Thymus (tissue), 11 donors: Measurements from ENCODE around the gene CDC42. TPM values are rescaled to one million over a fixed set of nuclear protein-coding genes. Genes with fewer than 3 reads are reported as not detected.

ENCODE experiments used
- DNase-seq, 9 donors: peaks; one replicate each; pipeline ENCODE4 v3.0.0-alpha.2; 2013; ENCODE audit warnings: low spot score in 9 of 9, low read depth in 6 of 9, missing footprints in 1 of 9
- H3K27ac ChIP-seq, 2 donors: one replicate each; pipeline ENCODE4 v1.5.1; 2013; ENCODE audit warnings: control low read depth in 1 of 2, low read depth in 1 of 2, low read length in 1 of 2, mild to moderate bottlenecking in 1 of 2, moderate library complexity in 1 of 2
- H3K27me3 ChIP-seq, 2 donors: one replicate each; pipeline ENCODE4 v1.5.1; 2013; ENCODE audit warnings: low read length in 1 of 2; ENCODE audit not compliant: control insufficient read depth in 2 of 2, insufficient read depth in 1 of 2
- H3K36me3 ChIP-seq, 2 donors: one replicate each; pipeline ENCODE4 v1.5.1; 2013; ENCODE audit warnings: low read length in 1 of 2, mild to moderate bottlenecking in 1 of 2, moderate library complexity in 1 of 2; ENCODE audit not compliant: control insufficient read depth in 2 of 2, insufficient read depth in 2 of 2
- H3K4me1 ChIP-seq, 2 donors: one replicate each; pipeline ENCODE4 v1.5.1; 2013; ENCODE audit warnings: low read length in 2 of 2; ENCODE audit not compliant: control insufficient read depth in 2 of 2, insufficient read depth in 2 of 2
- H3K4me3 ChIP-seq, 2 donors: one replicate each; pipeline ENCODE4 v1.5.1; 2013; ENCODE audit warnings: low read length in 2 of 2, control low read depth in 1 of 2, mild to moderate bottlenecking in 1 of 2
- H3K9me3 ChIP-seq, 2 donors: one replicate each; pipeline ENCODE4 v1.5.1; 2013; ENCODE audit warnings: low read length in 1 of 2, mild to moderate bottlenecking in 1 of 2; ENCODE audit not compliant: control insufficient read depth in 2 of 2, insufficient read depth in 1 of 2
- WGBS: extraction: QIAGEN DNeasy Blood & Tissue Kit; methylation state at CpG from one replicate; pipeline ENCODE4 v1.1.7; 2013; 5-methylcytosine and 5-hydroxymethylcytosine counted together
- polyA plus RNA-seq: library from polyadenylated mRNA; stranded (reverse); fragments of 200-250 nt; gene quantifications from one replicate; pipeline ENCODE4 v1.2.3, GENCODE V29; 2013
- total RNA-seq: library from RNA; stranded (reverse); fragments of 120-200 nt; gene quantifications from one replicate; pipeline ENCODE4 v1.2.4, GENCODE V29; 2013
- donor health status: healthy.

The CDC42 gene
- total and polyA plus RNA-seq, 2 donors = 227 to 333 TPM

- H3K9me3 ChIP-seq = peaks cover 0 to 1% of the 10 kb centered on the region in 2 donors
- DNase-seq = no peak
- H3K27ac ChIP-seq = no peak overlapping the region
- no peak overlapping the region for H3K4me3 ChIP-seq
- H3K27me3 ChIP-seq = no peaks in the 10 kb centered on the region
- no peaks in the 10 kb centered on the region for H3K4me1 ChIP-seq
- 93% methylated on average over 5 of the region's 5 CpGs for WGBS
- peaks cover 7 to 36% of the 10 kb centered on the region in 2 donors for H3K36me3 ChIP-seq
Measured at GRCh38 chr1:22117851-22118250, 65.3 kb downstream of the CDC42 start.

- Histone ChIP-seq H3K4me3 (no peak overlapping the region), H3K27me3 (no peaks in the 10 kb centered on the region), H3K9me3 (peaks cover 0 to 1% of the 10 kb centered on the region in 2 donors), H3K4me1 (no peaks in the 10 kb centered on the region), H3K36me3 (peaks cover 7 to 32% of the 10 kb centered on the region in 2 donors), H3K27ac (no peak overlapping the region)
- WGBS = 84% methylated on average over 8 of the region's 8 CpGs
- DNase-seq = no peak
Measured at GRCh38 chr1:22118291-22118992, 65.9 kb downstream of the CDC42 start.

- WGBS = 98% methylated on average over 44 of the region's 44 CpGs
- no peak overlapping the region for H3K27ac ChIP-seq
- no peaks in the 10 kb centered on the region for H3K4me1 ChIP-seq
Measured at GRCh38 chr1:22119626-22120468, 67.3 kb downstream of the CDC42 start.

GRCh38 chr1:22120469-22120790 lies 67.9 kb downstream of the CDC42 start:
- H3K9me3 ChIP-seq = peaks cover 0 to 1% of the 10 kb centered on the region in 2 donors
- no peak overlapping the region for H3K4me3 ChIP-seq
- no peaks in the 10 kb centered on the region for H3K27me3 ChIP-seq
- no peaks in the 10 kb centered on the region for H3K4me1 ChIP-seq
- 95% methylated on average over 11 of the region's 11 CpGs for WGBS
- H3K27ac ChIP-seq = no peak overlapping the region
- DNase-seq = no peak
- H3K36me3 ChIP-seq = peaks cover 5 to 20% of the 10 kb centered on the region in 2 donors

More at GRCh38 chr1:22119626-22120468, 67.3 kb downstream of the CDC42 start:
- Histone ChIP-seq H3K9me3 (peaks cover 0 to 1% of the 10 kb centered on the region in 2 donors), H3K36me3 (peaks cover 5 to 20% of the 10 kb centered on the region in 2 donors), H3K27me3 (no peaks in the 10 kb centered on the region), H3K4me3 (no peak overlapping the region)
- DNase-seq = no peak

- H3K9me3 ChIP-seq = peaks cover 0 to 1% of the 10 kb centered on the region in 2 donors
- H3K4me3 ChIP-seq = no peak overlapping the region
- no peak overlapping the region for H3K27ac ChIP-seq
- H3K27me3 ChIP-seq = no peaks in the 10 kb centered on the region
- no peak for DNase-seq
- no peaks in the 10 kb centered on the region for H3K4me1 ChIP-seq
- peaks cover 5 to 20% of the 10 kb centered on the region in 2 donors for H3K36me3 ChIP-seq
- 95% methylated on average over 15 of the region's 15 CpGs for WGBS
Measured at GRCh38 chr1:22121421-22121911, 69.0 kb downstream of the CDC42 start.

GRCh38 chr1:22122273-22123070 lies 70.0 kb downstream of the CDC42 start:
- Histone ChIP-seq H3K27me3 (no peaks in the 10 kb centered on the region), H3K4me1 (no peaks in the 10 kb centered on the region), H3K4me3 (no peak overlapping the region), H3K36me3 (peaks cover 5 to 20% of the 10 kb centered on the region in 2 donors), H3K9me3 (peaks cover 0 to 1% of the 10 kb centered on the region in 2 donors), H3K27ac (no peak overlapping the region)
- 96% methylated on average over 21 of the region's 21 CpGs for WGBS
- no peak for DNase-seq

- Histone ChIP-seq H3K36me3 (peaks cover 5 to 20% of the 10 kb centered on the region in 2 donors), H3K27me3 (no peaks in the 10 kb centered on the region), H3K9me3 (peaks cover 0 to 1% of the 10 kb centered on the region in 2 donors), H3K4me3 (no peak overlapping the region), H3K4me1 (no peaks in the 10 kb centered on the region), H3K27ac (no peak overlapping the region)
- WGBS = 93% methylated on average over 8 of the region's 8 CpGs
- no peak for DNase-seq
Measured at GRCh38 chr1:22123071-22123390, 70.5 kb downstream of the CDC42 start.

- no peak for DNase-seq
- Histone ChIP-seq H3K27ac (no peak overlapping the region), H3K9me3 (peaks cover 0 to 1% of the 10 kb centered on the region in 2 donors), H3K4me1 (no peaks in the 10 kb centered on the region), H3K4me3 (no peak overlapping the region), H3K27me3 (no peaks in the 10 kb centered on the region), H3K36me3 (peaks cover 2 to 13% of the 10 kb centered on the region in 2 donors)
- WGBS = 95% methylated on average over 9 of the region's 9 CpGs
Measured at GRCh38 chr1:22123901-22124404, 71.4 kb downstream of the CDC42 start.
